Measurements from ENCODE around the gene SLC12A6. TPM values are rescaled to one million over a fixed set of nuclear protein-coding genes. Genes with fewer than 3 reads are reported as not detected.
A peak's percentile ranks its signal among the peaks of the same experiment; 100 is the strongest.

SLC12A6 gene
- total and polyA plus RNA-seq, 8 donors = 25.3 to 47.4 (median 29.7) TPM

GRCh38 chr15:34324933-34325332, 12.6 kb downstream of the SLC12A6 start:
- Histone ChIP-seq H3K27me3 (no peaks in the 10 kb centered on the region), H3K4me1 (peaks cover 0 to 7% of the 10 kb centered on the region in 2 donors), H3K27ac (no peak overlapping the region), H3K4me3 (no peak overlapping the region), H3K36me3 (no peaks in the 10 kb centered on the region), H3K9me3 (no peaks in the 10 kb centered on the region)
- ATAC-seq (no peak), DNase-seq (no peak)
- intact Hi-C loops (cut with DNase I) = no loop called here
- TF ChIP-seq CTCF (IDR thresholded peaks at IDR 0.05) = no peak

- DNase-seq (no peak), ATAC-seq (no peak)
- H3K9me3 ChIP-seq = no peaks in the 10 kb centered on the region
- H3K4me1 ChIP-seq = peaks cover 3 to 16% of the 10 kb centered on the region in 2 donors
- no peaks in the 10 kb centered on the region for H3K36me3 ChIP-seq
- intact Hi-C loops (cut with DNase I) = no loop called here
- H3K4me3 ChIP-seq = no peak overlapping the region
- no peak for TF ChIP-seq CTCF (IDR thresholded peaks at IDR 0.05)
- no peak overlapping the region for H3K27ac ChIP-seq
- H3K27me3 ChIP-seq = no peaks in the 10 kb centered on the region
Observed at GRCh38 chr15:34323217-34323616, 14.4 kb downstream of the SLC12A6 start.

- Histone ChIP-seq H3K4me3 (peak overlapping the region; percentile 45 to 55), H3K36me3 (peaks cover 0 to 3% of the 10 kb centered on the region in 2 donors), H3K9me3 (no peaks in the 10 kb centered on the region), H3K27me3 (no peaks in the 10 kb centered on the region), H3K4me1 (peaks cover 3 to 40% of the 10 kb centered on the region in 2 donors), H3K27ac (peak overlapping the region; percentile 68 to 75)
- ATAC-seq (peak; percentile 99), DNase-seq (peak in 2 of 4 donors; percentile 65 to 80)
- intact Hi-C loops (cut with DNase I) = no loop called here
- TF ChIP-seq CTCF (IDR thresholded peaks at IDR 0.05) = no peak
Observed at GRCh38 chr15:34318277-34319079, 19.1 kb downstream of the SLC12A6 start.

- DNase-seq (no peak), ATAC-seq (no peak)
- peaks cover 3 to 39% of the 10 kb centered on the region in 2 donors for H3K4me1 ChIP-seq
- no peak for TF ChIP-seq CTCF (IDR thresholded peaks at IDR 0.05)
- no peak overlapping the region for H3K4me3 ChIP-seq
- peaks cover 0 to 3% of the 10 kb centered on the region in 2 donors for H3K36me3 ChIP-seq
- no peaks in the 10 kb centered on the region for H3K27me3 ChIP-seq
- H3K27ac ChIP-seq = no peak overlapping the region
- intact Hi-C loops (cut with DNase I) = no loop called here
- H3K9me3 ChIP-seq = no peaks in the 10 kb centered on the region
Observed at GRCh38 chr15:34314491-34315490, 22.8 kb downstream of the SLC12A6 start.

- Histone ChIP-seq H3K4me1 (peaks cover 0 to 11% of the 10 kb centered on the region in 2 donors), H3K36me3 (peaks cover 0 to 3% of the 10 kb centered on the region in 2 donors), H3K27me3 (no peaks in the 10 kb centered on the region), H3K9me3 (no peaks in the 10 kb centered on the region), H3K4me3 (no peak overlapping the region), H3K27ac (no peak overlapping the region)
- TF ChIP-seq CTCF (IDR thresholded peaks at IDR 0.05) = no peak
- intact Hi-C loops (cut with DNase I) = no loop called here
- DNase-seq (no peak), ATAC-seq (no peak)
Observed at GRCh38 chr15:34311563-34311962, 26.0 kb downstream of the SLC12A6 start.

Measured in left lung (tissue), 10 donors.